Stimulated activated CD4-positive, alpha-beta T cell treated with anti-CD3 and anti-CD28 coated beads, Interleukin-4, amount 100 ng/mL, for 24 hours (primary cell): ENCODE data around the gene NAT10.
"Not testable (repeated sequence)": the region's sequence is repeated elsewhere in the genome, so short reads cannot be mapped to it uniquely, and the experiment has no call there.

Experiments
- DNase-seq: peaks from one replicate; pipeline ENCODE4 v3.0.0-alpha.2; 2020

NAT10 gene

DNA sequence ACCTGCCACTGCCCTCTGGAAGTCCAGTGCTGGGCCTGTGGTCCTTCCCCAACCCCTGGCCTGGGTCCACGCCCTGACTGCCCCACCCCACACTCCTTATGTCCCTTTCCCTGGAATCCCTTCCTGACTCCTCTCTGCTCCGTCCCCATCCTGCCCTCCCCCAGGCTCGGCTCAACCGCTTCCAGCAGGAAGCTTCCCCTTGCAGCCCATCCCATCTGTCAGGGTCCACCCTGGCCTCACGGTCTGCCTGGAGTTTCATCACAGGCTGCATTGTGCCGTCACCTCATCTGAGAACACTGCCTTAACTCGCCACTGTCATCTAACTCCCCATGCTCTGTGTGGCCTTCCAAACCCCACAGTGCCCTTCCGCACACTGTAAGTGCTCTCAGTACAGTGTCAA, 64.3 kb downstream of the NAT10 start:
- no peak for DNase-seq

DNA sequence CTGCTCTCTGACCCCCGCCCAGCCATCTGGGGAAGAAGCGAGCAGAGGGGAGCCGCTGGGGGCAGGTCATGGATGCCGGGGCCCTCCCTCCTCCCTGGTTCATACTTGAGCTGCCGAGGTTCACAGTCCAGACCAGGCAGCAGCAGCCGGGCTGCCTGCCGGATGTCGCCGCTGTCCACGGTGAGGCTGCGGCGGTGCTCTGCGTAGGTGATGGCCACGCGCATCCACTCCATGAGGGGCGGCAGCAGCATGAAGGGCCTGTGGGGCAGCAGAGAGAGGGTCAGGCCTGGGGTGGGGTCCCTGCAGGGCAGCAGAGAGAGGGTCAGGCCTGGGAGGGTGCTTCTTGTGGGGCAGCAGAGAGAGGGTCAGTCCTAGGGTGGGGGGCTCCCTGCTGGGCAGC, 67.6 kb downstream of the NAT10 start:
- DNase-seq, result no peak

DNA sequence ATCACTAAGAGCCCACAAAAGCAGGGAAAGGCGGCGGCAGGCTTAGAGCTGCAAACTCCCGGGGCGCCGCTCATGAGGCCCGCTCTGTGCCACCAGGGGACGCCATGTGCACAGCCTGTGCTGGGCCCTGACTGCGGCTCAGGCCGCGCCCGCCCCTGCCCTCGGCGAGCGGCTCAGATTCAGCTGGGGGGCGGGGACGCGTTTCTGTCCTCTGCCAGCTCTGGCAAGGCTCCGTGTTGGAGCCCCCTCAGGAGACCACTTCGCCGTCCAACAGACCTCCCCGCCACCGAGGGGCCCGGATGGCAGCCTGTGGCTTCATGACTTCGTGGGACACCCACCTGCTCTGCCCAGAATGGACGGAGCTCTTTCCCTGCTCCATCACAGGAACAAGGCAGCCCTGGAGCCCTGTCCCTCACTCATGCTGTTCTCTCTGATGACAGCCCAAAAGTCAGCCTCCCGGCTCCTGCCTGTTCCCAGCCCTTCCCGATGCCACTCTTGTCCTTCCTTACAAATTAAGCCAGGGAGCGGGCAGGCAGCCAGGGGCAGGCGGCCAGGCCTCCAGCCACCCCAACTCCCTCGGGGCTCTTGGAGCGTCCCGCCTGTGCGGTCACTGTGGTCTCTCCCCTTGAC, 69.1 kb downstream of the NAT10 start:
- DNase-seq, result peak; percentile 85

DNA sequence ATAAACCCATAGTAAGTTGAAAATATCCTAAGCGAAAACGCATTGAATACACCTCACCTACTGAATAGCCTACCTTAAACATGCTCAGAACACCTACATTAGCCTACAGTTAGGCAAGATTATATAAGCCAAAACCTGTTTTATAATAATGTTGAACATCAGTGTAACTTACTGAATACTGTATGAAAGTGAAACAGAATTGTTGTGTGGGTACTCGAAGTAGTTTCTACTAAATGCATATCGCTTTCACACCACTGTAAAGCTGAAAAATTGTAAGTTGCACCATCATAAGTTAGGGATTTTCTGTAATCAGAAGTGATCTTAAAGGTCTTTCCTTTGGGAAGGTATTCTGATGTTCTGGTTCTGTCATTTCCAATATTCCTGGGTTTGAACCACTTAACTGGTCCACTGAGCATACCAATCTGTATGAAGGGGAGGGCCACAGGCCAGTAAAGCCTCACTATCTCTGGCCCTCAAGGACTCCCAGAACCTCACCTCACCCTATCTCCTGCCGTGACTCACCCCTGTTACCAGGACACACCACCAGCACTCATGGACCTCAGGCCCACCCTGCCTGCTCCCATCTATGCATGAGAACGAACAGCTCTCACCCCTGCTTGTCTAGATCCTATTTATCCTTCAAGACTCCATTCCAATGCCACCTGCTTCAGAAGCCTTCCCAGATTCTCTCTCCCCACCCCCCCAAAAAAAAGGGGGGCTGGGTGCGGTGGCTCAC, 70.0 kb downstream of the NAT10 start:
- no peak for DNase-seq

DNA sequence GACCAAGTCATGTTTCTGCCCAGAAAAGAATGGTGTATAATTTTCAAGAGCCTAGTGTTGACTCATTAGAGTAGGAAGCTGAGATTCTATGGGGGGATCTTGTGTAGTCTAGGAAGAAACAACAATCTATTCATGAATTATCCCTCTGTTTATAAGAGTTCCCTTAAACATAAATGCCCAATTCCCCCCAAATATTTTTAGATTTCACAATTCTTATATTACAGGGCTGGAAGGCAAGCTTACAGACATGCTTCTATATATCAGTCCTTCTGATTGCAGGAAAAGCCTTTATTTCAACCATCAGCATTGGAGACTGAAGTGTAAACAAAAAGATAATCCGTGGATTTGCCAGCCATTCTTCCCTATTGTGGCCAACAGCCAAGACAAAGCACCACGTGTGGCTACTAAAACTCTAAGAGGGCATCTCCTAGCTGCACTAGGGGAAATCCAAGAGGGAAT, 71.4 kb downstream of the NAT10 start:
- DNase-seq, result no peak

DNA sequence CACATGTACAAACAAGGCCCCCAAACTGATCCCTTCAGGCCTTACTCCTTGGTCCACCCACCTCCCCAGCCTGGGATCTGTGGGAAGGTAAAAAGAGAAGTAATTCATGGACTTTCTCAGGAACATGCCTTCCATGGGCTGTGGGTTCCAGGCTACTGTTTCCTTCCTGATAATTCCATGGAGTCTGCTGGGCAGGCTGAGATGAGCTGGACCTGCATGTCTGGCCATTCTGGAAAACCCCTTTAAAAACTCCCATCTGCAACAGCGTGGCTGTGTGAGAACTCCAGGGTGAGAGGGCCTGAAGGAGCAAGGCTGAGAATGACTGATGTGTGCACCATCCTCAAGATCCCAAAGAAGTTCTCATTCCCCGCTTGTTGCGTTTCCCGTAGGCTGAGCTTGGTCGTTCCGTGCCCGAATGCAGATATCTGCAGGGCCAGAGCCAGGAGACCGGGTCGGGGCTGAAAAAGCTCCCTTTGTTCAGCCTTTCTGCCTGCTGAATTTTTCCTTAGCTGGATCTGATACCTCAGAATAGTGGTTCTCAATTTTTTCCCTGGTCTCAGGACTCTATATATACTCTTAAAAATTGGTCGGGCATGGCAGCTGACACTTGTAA, 72.9 kb downstream of the NAT10 start:
- no peak for DNase-seq

DNA sequence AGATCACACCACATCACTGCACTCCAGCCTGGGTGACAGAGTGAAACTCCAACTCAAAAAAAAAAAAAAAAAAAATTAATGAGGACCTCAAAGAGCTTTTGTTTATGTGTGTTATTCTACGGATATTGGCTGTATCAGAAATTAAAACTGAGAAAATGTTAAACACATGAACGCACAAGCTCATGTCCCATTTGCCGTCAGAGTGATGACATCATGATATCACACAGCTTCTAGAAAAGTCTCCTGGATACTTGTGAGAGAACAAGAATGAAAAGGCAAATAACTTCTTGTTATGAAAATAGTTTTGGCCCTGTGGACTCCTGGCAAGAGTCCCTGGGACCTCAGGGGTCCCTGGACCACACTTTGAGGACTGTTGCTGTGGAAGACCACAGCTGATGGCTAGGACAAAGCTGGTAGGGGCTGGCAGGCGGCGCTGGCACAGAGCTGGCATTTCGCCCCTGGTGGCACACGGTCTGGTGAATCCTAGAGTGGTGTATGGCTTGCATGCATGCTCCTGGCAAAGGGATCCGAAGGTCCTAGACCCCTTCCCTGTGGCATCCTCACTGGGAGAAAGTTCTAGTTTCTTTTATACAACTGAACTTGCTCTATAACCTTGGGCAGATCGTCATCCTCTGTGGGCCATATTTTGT, 73.7 kb downstream of the NAT10 start:
- no peak for DNase-seq

DNA sequence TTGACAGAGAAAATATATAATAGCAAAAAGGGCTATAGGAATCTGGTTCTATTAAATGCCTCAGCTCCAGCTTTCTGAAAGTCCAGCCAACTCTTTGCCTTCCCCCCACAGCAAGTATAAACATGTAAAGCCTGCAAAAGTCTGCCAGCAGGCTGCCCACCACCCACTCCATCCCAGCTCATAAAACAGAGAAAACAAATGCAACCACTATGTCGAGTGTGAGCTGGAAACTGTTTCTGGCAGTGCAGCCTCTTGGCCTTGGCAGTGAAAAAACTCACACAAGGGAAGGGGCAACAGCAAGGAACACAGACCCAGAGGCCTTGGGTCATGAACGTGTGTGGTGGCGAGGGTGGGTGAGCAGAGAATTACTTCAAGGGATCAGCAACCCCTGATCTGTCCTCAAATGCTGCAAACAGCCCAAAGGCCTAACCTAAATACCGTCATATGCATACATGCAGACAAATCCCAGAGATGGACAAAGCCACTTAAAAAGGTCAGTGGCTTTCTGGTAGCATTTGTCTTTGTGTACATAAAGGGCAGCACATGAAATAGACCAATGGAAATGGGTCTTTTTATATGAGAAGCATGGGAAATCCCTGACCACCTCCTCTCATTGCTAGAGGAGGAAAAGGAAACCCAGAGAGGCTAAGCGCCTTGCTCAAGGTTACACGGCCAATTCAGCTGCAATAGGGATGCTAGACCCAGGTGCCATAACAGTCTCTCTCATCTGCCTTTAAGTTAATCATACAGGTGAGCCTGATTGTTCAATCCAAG, 74.8 kb downstream of the NAT10 start:
- no peak for DNase-seq

DNA sequence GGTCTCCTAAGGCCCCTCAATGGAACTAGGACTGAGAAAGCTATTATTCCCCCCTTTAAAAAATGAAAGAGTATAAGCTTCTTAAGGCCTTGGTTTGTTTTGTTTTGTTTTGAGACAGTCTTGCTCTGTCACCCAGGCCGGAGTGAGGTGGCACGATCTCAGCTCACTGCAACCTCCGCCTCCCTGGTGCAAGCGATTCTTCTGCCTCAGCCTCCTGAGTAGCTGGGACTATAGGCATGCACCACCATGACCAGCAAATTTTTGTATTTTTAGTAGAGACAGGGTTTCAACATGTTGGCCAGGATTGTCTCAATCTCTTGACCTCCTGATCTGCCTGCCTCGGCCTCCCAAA, 75.4 kb downstream of the NAT10 start:
- not testable (repeated sequence) for DNase-seq

DNA sequence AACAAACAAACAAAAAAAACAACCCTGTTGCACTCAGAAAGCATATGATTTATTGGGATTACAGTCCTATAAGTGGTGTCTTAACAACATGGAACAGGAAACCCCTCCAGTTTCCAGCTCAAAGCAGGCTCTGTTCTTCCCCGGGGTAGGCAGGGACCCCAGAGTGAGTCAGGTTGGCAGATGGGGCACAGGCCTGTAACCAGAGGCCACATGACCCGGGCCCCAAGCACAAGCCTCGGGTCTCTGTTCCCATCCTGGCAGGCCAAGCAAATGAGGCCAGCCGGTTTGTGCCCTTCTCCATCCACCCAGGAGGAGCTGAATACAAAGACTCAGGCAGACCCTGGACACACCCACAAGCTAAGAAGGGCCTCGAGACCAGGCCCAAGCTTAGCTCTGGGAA, 75.8 kb downstream of the NAT10 start:
- DNase-seq, result no peak

DNA sequence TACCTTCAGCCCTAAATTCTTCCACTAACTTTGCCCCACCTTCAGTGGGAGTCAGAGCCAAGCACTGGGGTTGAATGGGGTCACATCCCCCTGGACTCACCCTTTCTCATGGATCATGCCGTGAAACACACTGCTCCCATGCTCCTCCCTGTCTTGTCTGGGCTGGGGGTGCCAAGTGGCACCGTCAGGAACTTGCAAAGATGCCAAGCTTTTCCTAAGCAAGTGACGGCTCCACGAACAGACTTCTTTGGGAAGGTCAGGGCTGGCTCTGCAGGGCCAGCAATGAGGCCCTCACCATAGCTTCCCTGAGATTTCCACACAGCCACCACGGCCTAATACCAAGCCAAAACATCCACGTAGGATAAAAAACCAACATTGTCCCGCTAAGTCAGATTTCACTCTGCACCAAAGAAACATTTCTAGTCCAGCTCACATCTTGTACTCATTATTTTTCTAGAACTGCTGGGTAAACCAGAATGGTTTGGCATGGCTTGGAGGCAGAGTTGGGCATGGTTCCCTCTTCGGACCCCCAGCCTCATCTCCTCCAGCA, 76.5 kb downstream of the NAT10 start:
- DNase-seq, result no peak

DNA sequence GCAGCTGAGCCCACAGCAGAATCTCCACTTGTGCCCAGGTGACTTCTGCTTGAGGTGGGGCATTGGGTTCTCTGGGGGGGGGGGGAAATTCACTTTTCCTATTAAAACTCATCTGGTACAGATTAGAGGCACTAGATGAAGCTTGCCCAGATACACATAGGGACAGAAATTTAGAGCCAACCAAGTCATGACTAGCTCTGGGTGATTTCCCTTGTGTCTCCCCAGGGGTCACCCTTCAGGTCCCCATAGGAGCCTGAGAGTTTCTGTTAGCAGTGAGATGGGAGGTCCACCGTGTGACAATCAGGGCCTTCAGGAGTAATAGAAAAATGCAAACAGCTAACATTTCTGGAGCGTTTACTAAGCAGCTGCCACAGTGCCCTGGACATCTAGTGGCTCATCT, 77.0 kb downstream of the NAT10 start:
- no peak for DNase-seq

DNA sequence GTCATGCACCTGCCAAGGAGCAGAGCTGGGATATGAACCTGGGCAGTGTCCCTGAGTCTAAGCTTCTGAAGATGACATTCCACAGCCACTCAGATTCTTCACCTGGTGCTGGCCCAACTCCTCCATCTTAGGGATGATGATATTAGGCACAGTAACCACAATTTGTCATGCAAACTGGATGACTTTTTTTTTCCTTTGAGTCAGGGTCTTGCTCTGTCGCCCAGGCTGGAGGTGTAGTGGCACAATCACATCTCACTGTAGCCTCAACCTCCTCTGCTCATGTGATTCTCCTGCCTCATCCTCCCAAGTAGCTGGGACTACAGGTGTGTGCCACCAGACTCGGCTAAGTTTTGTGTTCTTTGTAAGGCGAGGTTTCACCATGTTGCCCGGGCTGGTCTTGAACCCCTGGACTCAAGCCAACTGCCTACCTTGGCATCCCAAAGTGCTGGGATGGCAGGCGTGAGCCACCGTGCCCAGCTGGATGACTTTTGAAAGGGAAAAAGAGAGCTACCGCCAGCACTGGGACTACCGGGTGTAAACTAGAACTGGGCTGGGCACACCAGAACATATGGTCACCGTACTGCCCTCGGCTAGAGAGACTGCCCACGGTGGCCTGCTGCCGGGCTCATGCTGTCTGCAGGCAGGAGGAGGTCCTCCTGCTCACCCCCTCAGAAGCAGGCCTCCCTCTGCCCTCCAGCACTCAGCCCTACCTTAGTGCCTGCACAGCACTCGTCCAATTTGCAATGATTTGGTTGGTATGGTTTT, 77.7 kb downstream of the NAT10 start:
- DNase-seq, result no peak

DNA sequence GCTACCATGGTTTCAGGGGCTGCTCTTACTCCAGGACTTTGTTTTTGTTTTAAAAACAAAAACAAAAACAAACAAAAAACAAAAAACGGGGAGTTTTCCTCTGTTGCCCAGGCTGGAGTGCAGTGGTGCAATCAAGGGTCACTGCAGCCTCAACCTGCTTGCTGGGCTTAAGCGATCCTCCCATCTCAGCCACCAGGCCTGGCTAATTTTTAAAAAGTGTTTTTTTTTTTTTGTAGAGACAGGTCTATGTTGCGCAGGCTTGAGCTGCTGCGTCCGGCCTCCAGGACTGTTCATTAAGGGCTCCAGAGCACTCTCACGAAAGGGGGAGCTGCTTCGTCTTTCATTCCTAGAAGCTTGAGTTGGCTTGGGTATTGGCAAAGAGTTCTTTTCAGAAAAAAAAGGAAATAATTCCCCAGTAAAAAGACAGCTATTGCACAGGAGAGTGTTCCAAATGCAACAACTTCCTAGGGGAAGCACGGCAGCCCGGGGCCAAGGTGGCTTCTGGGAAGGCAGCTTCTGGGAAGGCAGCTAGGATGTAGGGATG, 78.5 kb downstream of the NAT10 start:
- no peak for DNase-seq

DNA sequence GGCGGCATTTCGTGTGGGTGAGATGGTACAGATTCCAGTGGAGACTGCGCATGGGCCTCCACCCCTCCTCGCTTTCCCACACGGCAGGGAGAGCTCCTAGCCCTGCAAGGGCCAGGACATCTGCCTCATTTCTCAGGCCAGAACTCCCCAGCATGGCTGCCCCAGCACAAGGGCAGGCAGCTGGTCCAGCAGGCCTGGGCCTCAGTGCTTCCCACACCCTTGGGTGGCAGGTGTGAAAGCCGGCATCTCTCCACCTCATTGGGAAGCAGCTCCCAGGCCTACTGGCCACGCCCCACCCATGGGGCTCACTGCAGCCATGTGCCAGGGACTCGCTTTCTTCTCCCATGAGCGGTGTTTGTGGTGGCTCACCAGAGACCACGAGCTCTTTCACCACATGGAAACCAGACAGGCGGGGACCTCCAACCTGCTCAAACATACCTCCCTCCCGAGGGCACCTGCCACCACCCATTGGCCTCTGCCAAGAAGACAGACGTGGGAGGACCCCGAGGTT, 79.1 kb downstream of the NAT10 start:
- DNase-seq, result no peak

DNA sequence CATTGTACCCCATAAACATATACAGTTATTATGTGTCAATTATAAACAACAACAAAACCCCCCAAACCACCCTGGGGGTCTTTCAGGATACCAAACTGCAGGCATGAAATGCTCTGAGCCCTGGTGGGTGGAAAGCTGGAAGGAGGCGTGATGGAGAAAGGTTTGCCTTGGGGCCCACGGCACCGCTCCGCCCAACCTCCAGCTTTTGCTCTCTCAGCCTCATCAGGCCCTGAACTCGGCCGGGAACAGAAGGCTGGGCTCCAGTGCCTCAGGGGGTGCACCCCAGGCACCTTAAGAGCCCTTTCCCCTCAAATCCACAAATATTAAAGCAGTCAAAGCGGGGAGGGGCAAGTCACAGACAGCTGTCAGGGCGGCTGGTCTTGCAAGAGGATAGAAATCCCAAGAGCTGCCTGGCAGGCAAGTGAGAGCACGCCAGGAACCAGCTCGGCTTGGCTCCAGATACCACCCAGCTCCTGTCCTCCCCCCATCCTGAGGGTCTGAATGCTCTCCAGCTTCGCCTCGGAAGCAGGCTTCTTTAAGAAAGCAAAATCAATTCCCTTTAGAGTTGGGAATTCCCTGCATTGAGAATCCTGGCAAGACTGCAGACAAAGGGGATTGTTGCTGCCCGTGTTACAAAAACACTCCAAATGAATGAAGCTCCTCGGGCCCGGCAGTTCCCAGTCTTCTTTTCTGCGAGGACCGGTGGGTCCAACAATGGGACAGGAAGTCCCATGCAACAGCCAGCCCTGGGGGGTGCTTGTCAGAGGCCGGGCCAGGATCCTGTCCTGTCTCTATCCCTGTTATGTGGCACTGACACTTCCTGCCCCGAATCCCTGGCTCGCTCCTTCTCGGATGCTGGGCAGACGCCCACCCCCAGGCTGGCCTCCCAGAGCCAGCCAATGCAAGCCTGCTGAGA, 80.8 kb downstream of the NAT10 start:
- DNase-seq, result no peak

DNA sequence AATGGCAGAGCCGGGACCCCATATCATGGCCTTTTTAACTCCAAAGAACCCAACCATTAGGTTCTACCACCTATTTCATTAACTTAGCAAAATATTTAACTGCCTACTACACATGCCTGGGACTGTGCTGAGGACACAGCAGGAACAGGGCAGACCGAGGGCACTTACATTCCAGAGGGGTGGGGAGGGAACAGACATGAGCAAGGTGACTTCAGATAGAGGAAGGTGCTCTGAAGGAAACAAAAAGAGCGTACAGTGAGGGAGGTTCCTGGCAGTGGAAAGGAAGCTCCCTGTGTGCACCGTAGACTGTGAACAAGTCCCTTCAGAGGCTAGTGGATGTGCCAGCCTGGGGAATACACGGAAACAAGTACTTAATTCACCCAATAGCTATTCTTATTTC, 82.8 kb downstream of the NAT10 start:
- no peak for DNase-seq

DNA sequence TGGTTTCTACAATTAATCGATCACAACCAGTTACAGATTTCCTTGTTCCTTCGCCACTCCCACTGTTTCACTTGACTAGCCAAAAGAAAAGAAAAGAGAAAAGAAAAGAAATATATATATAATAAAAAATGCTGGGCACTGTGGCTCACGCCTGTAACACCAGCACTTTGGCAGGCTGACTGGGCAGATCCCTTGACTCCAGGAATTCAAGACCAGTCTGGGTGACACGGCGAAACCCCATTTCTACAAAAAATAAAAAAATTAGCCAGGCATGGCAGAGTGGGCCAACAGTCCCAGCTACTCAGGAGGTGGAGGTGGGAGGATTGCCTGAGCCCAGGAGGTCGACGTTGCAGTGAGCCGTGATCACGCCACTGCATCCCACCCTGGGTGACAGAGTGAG, 83.8 kb downstream of the NAT10 start:
- DNase-seq, result no peak

DNA sequence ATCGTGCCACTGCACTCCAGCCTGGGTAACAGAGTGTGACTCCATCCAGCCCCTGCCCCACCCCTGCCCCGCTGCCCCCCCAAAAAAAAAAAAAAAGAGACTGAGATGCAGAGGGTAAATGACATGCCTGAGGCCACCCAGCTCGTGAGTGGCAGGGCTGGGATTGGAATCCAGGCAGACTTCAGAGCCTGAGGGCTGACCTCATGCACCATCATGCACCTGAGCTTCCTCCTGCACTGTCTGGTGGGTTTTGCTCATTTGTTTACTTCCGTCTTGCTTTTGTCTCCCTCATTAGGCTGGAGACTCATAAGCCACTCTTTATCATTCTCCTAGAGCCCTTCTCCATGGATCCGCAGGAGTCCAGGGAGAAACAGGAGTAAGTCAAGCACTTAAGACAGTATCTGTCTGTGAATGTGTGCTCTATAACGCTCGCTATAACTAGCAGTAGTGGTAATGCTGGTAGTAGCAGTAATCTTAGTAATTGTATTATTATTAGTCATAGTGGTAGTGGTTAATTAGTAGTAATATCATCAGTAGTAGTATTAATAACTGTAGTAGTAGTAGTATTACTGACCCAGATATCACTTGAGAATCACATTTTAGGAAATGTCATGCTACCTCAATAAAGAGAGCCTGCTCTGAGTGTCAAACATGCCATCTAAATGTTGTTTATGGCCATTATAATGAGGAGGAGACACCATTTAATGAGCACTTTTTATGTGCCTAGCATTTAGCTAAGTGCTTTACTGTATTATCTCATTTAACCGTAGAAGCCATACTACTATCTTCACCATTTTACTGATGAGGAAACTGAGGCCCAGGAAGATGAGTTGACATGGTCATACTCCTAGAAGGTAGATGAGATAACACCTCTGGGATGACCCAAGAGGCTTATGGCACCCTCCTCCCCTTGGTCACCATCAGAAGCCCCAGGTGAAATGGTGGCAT, 85.0 kb downstream of the NAT10 start:
- DNase-seq, result no peak
